GM08714 (cell line): ENCODE measurements around the gene TIE1.

Source experiments
- H3K4me3 ChIP-seq: fragments of 200-500 bp; sonication (Bioruptor generic); 2 replicates; pipeline ENCODE4 v1.5.1; 2014; ENCODE audit warnings: mild to moderate bottlenecking, low read length, inconsistent platforms
- ZNF274 ChIP-seq: IDR thresholded peaks from 2 replicates; pipeline ENCODE4 v1.6.1; 2012; ENCODE audit warnings: mild to moderate bottlenecking, low read depth, low read length

The TIE1 gene

DNA sequence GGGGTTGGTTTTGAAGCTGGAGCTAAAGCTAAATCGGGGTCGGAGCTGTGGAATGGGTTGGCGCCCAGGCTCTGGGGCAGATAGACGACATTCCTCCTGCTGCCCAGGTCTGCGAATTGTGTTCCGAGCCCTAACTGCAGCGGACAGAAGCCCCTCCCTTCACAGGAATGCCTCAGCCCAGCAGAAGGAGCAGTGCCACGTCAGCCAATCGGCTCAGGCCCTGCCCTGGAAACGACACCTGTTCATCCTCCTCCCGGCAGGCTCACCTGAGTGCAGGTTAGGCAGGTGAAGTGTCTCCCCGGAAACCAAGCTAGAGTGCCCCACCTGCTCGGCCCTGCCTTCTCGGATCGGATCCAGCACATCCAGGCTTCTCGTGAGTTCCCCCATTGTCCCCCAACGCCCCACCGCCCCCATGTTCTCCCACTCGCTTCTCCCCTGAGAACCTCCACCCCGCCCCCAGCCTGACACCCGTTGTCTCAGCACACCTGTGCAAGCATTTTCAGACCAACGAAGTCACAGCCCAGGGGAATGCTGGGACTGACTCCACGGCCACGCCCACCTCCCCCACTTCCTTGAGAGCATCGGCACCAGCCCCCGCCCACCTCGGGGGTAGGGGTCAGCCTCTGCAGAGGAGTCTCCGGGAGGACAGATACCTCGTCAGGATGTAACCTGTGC, 30.2 kb upstream of the TIE1 start:
- TF ChIP-seq ZNF274: no peak
- no peak overlapping the region for H3K4me3 ChIP-seq

DNA sequence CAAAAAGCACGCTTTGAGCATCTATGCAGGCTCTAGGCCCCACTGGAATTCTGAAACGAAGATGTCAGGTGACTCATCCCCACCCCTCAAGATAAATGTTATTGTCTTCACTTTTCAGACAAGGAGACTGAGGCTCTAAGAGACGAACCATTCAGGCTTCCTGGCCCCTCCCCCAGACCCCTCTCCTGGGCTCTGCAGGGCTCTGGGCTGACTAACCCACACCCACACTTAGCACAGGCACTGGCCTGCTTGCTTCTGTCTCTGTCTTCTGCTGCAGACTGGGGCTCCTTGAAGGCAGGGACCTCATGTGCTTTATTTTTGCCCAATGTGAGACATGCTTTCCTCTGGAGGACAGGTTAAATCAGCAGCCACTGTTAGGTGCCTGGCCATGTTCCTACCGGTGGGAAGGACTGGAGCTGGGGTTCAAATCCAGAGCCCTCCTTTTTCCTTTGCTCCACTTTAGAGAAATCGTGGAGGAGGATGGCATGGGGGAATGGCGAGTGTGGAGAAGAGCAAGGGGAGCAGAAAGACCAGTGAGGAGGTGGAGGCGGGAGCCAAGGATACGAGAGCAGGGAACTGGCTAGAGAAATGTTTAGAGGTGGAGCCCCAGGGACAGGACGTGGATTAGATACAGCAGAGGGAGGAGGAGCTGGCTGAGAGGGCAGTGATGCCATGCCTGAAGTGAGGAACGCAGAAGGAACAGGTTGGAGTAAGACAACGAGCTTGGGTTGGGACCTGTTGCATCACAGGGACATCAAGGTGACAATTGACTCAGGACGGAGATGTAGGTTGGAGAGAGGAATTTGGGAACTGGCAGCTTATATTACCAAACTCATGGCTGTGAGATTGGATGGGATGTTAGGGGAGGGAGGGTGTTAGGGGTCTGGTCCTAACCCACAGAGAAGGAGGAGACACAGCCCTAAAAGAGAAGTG, 29.3 kb upstream of the TIE1 start:
- TF ChIP-seq ZNF274: no peak
- no peak overlapping the region for H3K4me3 ChIP-seq

DNA sequence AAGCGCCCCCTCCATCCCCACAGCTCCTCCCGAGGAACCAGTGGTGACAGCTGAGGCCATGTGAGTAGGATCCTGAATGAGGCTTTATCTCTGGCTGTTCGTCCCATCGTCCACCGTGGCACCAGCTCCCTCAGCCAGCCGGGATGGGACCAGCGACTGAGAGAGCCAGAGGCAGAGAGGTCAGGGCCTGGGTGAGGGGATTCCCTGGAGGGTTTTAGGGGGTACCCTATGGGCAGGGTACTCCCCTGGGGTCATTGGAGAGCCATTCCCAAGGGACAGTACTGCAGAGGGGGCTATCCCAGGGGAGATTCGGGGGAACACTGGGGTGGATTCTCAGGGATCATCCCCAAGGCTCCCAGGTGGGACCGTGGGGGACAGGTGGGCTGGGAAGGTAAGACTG, 28.6 kb upstream of the TIE1 start:
- no peak overlapping the region for H3K4me3 ChIP-seq
- TF ChIP-seq ZNF274: no peak

GRCh38 chr1:43272576-43273571, 27.9 kb upstream of the TIE1 start:
- H3K4me3 ChIP-seq: no peak overlapping the region
- TF ChIP-seq ZNF274: no peak

GRCh38 chr1:43273708-43274107, 27.1 kb upstream of the TIE1 start:
- no peak overlapping the region for H3K4me3 ChIP-seq
- no peak for TF ChIP-seq ZNF274

DNA sequence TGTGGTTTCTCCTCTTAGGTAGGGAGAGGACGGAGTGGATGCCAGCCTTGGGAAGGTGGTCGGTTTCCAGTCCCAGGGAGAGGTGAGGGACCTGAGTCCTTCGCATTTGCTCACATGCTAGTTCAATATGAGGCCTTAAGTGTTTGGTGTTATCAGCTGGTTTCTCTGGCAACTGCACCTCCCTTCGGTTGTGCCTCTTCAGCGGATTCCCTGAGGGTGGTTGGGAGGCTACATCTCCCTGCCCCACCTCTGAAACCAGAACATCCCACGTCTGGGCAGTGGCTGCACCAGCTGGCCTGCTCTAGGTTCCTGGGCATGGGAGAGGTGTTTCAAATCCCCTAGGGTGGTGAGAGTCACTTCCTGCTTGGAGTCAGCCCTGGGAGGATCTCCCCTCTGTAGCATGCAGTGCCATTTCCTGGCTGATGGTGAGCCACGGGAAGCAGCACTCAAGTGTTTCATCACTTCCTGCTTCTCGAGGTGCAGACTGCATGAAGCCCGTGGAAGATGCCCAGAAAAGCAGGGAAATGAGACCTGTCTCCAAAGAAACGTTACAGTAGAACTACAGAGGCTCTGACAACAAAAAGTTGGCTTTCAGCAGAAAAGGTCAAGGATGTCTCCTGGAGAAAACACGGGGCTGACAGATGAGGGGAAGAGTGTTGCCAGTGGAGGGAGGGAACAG, 26.5 kb upstream of the TIE1 start:
- TF ChIP-seq ZNF274: no peak
- no peak overlapping the region for H3K4me3 ChIP-seq

- no peak for TF ChIP-seq ZNF274
- no peak overlapping the region for H3K4me3 ChIP-seq
Observed at GRCh38 chr1:43274804-43275180, 26.0 kb upstream of the TIE1 start.

- no peak overlapping the region for H3K4me3 ChIP-seq
- no peak for TF ChIP-seq ZNF274
Observed at GRCh38 chr1:43275826-43276620, 24.8 kb upstream of the TIE1 start.

DNA sequence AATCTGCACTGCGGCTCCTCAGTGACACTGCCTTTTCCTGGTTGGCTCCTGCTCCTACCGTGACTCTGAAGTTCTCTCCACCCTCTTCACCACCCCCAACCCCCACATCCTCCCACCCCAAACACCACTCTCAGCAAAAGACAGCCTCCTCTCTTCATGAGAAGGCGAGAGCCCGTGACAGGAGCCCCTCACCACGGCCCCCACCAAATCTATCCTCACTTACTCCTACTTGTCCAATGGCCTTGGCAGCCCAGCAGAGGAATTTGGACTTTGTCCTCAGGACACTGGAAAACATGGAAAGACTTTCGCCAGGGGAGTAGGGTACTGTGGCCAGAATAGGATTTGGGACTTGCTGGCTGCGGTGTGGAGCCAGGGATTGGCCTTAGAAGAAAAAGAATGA, 24.1 kb upstream of the TIE1 start:
- H3K4me3 ChIP-seq: no peak overlapping the region
- TF ChIP-seq ZNF274: no peak

DNA sequence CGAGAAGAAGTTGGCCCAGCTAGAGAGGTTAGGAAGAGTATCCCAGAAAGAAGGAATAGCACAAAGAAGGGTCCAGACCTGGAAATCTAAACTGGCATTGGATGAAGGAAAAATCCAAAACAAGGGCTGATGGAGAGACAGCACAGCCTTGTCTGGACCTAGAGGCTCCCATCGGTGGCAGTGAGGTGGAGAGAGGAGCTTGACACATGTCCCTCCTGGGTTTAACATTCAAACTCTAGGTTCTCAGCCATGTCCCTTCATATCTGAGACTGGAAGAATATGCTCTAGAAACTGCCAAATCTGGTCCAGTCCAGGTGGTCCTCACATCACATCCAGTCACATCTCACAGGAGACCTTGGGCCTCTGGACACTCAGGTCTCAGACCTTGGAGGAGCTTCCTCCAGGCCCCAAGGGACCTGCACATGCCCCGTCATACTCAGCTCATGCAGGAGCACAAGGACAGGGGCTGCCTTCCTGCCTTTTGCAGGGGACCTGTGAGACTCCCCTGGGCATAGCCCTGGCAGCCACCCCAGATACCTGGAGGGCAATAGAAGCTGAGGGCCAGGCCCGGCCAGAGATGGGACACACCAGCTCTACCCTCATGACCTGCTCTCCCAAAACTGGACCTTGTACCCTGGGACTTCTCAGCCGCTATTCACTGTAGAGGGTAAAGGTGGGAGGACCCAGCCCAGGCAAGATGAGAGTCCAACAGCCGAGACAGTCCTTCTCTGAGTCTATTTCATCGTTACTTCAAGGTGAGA, 23.5 kb upstream of the TIE1 start:
- no peak for TF ChIP-seq ZNF274
- no peak overlapping the region for H3K4me3 ChIP-seq

DNA sequence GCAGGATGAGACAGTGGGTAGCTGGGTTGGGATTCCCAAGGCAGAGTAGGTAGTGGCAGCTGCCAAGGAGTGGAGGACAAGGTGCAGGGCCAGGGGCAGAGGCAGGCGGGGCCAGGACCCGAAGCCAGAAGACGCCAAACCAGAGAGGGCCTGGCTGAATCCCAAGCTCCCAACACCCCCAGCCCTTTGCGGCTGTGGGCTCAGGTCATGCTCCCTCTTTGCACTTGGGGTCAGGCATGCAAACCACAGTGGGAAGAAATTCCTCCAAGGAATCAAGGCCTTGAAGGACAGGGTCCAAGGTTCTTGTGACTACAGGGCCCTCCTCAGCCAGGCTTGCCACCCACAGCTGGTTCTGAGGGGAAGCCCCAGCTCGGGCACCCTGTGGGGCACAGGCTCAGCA, 21.6 kb upstream of the TIE1 start:
- no peak overlapping the region for H3K4me3 ChIP-seq
- TF ChIP-seq ZNF274: no peak

GRCh38 chr1:43279666-43280065, 21.1 kb upstream of the TIE1 start:
- no peak for TF ChIP-seq ZNF274
- H3K4me3 ChIP-seq: no peak overlapping the region
